ENCODE results near the gene SDCCAG8. TPM values are rescaled to one million over a fixed set of nuclear protein-coding genes. Genes with fewer than 3 reads are reported as not detected.

Gene SDCCAG8
- total RNA-seq, 2 donors from 2014 or later: 41.7 to 55.6 TPM

- TF ChIP-seq POLR2AphosphoS5 (IDR thresholded peaks at IDR 0.05): peak; percentile 36
- no peak for TF ChIP-seq POLR2A (IDR thresholded peaks at IDR 0.05)
- no peak for TF ChIP-seq CTCF (IDR thresholded peaks at IDR 0.05)
- H3K27ac ChIP-seq: no peak overlapping the region
- intact Hi-C loops (cut with DNase I): no loop called here
- H3K9me3 ChIP-seq: no peaks in the 10 kb centered on the region
- H3K4me1 ChIP-seq (replicated peaks): no peaks in the 10 kb centered on the region
- DNase-seq (ENCODE audit: low spot score): no peak
- no peak overlapping the region for H3K4me3 ChIP-seq
- no peaks in the 10 kb centered on the region for H3K36me3 ChIP-seq
- H3K27me3 ChIP-seq (replicated peaks; ENCODE audit: insufficient read depth): no peaks in the 10 kb centered on the region
- WGBS: 86% methylated on average over 2 of the region's 2 CpGs
Observed at GRCh38 chr1:243264717-243265116, 8.9 kb downstream of the SDCCAG8 start.

GRCh38 chr1:243266231-243266630, 10.4 kb downstream of the SDCCAG8 start:
- intact Hi-C loops (cut with DNase I): no loop called here
- Histone ChIP-seq H3K36me3 (no peaks in the 10 kb centered on the region), H3K27ac (no peak overlapping the region), H3K9me3 (no peaks in the 10 kb centered on the region), H3K27me3 (replicated peaks; ENCODE audit: insufficient read depth) (no peaks in the 10 kb centered on the region), H3K4me1 (replicated peaks) (no peaks in the 10 kb centered on the region), H3K4me3 (no peak overlapping the region)
- 89% methylated on average over 4 of the region's 4 CpGs for WGBS
- DNase-seq (ENCODE audit: low spot score): no peak
- no peak for TF ChIP-seq CTCF (IDR thresholded peaks at IDR 0.05)
- no peak for TF ChIP-seq POLR2AphosphoS5 (IDR thresholded peaks at IDR 0.05)
- no peak for TF ChIP-seq POLR2A (IDR thresholded peaks at IDR 0.05)

- no peak for DNase-seq (ENCODE audit: low spot score)
- Histone ChIP-seq H3K36me3 (no peaks in the 10 kb centered on the region), H3K4me3 (no peak overlapping the region), H3K4me1 (replicated peaks) (no peaks in the 10 kb centered on the region), H3K27ac (no peak overlapping the region), H3K9me3 (no peaks in the 10 kb centered on the region), H3K27me3 (replicated peaks; ENCODE audit: insufficient read depth) (no peaks in the 10 kb centered on the region)
- intact Hi-C loops (cut with DNase I): no loop called here
- TF ChIP-seq POLR2AphosphoS5 (IDR thresholded peaks at IDR 0.05) (no peak), POLR2A (IDR thresholded peaks at IDR 0.05) (no peak), CTCF (IDR thresholded peaks at IDR 0.05) (no peak)
- WGBS: 96% methylated on average over 10 of the region's 10 CpGs
Observed at GRCh38 chr1:243267471-243267880, 11.6 kb downstream of the SDCCAG8 start.

GRCh38 chr1:243267914-243268653, 12.2 kb downstream of the SDCCAG8 start:
- no peak overlapping the region for H3K27ac ChIP-seq
- intact Hi-C loops (cut with DNase I): no loop called here
- no peaks in the 10 kb centered on the region for H3K27me3 ChIP-seq (replicated peaks; ENCODE audit: insufficient read depth)
- H3K9me3 ChIP-seq: no peaks in the 10 kb centered on the region
- 54% methylated on average over 12 of the region's 12 CpGs for WGBS
- H3K4me3 ChIP-seq: no peak overlapping the region
- H3K36me3 ChIP-seq: no peaks in the 10 kb centered on the region
- TF ChIP-seq POLR2A (IDR thresholded peaks at IDR 0.05): no peak
- no peak for TF ChIP-seq POLR2AphosphoS5 (IDR thresholded peaks at IDR 0.05)
- TF ChIP-seq CTCF (IDR thresholded peaks at IDR 0.05): no peak
- no peak for DNase-seq (ENCODE audit: low spot score)
- no peaks in the 10 kb centered on the region for H3K4me1 ChIP-seq (replicated peaks)
